ENCODE results near the gene NLGN2.

Gene NLGN2

GRCh38 chr17:7383371-7383741, 24.3 kb upstream of the NLGN2 start:
- no peak for TF ChIP-seq YY1 (IDR thresholded peaks at IDR 0.05; ENCODE audit: low read depth)

- TF ChIP-seq YY1 (IDR thresholded peaks at IDR 0.05; ENCODE audit: low read depth) (no peak), EP300 (IDR thresholded peaks at IDR 0.05; ENCODE audit: borderline replicate concordance) (no peak)
Observed at GRCh38 chr17:7383742-7384488, 23.7 kb upstream of the NLGN2 start.

DNA sequence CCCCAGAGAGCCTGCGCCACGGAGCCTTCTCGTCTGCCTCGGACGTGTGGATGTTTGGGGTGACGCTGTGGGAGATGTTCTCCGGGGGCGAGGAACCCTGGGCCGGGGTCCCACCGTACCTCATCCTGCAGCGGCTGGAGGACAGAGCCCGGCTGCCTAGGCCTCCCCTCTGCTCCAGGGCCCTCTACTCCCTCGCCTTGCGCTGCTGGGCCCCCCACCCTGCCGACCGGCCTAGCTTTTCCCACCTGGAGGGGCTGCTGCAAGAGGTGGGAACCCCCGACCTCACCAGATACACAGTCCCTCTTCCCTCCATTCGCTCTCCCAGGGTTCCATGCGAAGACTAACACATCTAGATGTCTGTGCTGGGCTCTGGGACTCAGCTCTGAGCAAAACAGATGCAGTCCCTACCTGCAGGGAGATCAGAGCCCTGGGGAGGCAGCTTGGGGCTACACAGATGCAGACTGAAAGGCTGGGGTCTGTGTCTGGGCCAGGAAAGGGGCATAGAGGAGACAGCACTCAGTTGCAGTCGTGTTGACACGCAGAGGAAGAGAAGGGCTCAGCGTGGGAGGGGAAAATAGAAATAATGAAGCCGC, 23.1 kb upstream of the NLGN2 start:
- TF ChIP-seq NFIC (IDR thresholded peaks at IDR 0.05) (no peak), CEBPB (IDR thresholded peaks at IDR 0.05) (no peak), TAF1 (IDR thresholded peaks at IDR 0.05; ENCODE audit: low read depth) (no peak)

- TF ChIP-seq EGR1 (IDR thresholded peaks at IDR 0.05) (no peak), TAF1 (IDR thresholded peaks at IDR 0.05; ENCODE audit: low read depth) (no peak), MAX (IDR thresholded peaks at IDR 0.05) (no peak), YY1 (IDR thresholded peaks at IDR 0.05; ENCODE audit: low read depth) (no peak), CREB1 (IDR thresholded peaks at IDR 0.05; ENCODE audit: low read depth) (no peak), TEAD4 (IDR thresholded peaks at IDR 0.05) (no peak)
Observed at GRCh38 chr17:7388856-7389255, 18.8 kb upstream of the NLGN2 start.

DNA sequence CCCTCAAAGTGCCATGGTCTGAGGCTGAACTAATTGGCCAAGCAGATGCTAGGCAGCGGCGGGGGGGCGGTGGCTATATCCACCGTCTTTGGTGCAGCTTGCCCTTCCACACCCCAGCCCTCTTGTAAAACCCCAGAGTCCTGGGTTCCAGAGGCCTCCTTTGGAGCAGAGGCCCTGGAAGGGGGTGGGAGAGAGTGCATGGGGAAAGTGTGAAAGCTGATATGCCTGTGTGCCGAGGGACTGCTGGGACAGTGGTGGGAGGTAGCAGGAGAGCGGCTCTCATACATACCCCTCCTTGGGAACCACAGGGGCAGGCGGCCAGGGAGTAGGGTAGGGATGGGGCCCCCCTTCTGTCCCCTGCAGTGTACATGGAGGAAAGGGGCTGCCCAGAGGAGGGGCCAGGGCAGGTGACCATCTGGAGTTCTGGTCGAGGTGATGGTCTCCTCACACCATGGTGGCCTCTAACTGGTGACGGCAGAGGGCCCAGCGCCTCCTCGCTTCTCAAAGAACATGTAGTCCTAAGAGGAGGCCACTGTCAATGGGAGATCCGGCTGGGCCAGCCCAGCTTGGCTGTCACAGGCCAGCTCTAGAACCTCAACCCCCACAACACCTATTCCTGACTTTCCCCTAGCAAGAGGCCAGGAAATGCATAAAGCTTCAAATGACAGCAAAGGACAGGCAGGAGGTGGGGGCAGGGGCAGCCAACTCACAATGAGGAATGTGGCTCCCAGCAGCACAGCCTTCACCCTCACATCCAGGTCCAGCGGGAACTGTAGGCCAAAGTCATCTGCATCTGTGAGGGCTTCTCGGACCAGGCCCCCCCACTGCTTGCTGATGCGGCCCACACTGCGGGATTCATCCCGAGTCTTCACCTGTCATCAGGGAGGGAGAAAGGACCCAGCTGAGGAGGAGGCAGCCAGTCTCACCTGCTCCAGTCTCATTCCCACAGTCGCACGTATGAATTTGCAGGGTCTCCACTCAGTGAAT, 17.4 kb upstream of the NLGN2 start:
- TF ChIP-seq, protein P1, sequence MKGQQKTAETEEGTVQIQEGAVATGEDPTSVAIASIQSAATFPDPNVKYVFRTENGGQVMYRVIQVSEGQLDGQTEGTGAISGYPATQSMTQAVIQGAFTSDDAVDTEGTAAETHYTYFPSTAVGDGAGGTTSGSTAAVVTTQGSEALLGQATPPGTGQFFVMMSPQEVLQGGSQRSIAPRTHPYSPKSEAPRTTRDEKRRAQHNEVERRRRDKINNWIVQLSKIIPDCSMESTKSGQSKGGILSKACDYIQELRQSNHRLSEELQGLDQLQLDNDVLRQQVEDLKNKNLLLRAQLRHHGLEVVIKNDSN (IDR thresholded peaks at IDR 0.05) = no peak
- TF ChIP-seq TCF12 (IDR thresholded peaks at IDR 0.05; ENCODE audit: low read depth) = no peak
- no peak for TF ChIP-seq ZBTB7A (IDR thresholded peaks at IDR 0.05; ENCODE audit: low read depth)
- no peak for TF ChIP-seq EGR1 (IDR thresholded peaks at IDR 0.05)
- TF ChIP-seq TEAD4 (IDR thresholded peaks at IDR 0.05) = no peak
- TF ChIP-seq RAD21 (IDR thresholded peaks at IDR 0.05; ENCODE audit: low read depth) = no peak
- TF ChIP-seq TAF1 (IDR thresholded peaks at IDR 0.05; ENCODE audit: low read depth) = no peak
- no peak for TF ChIP-seq NFIC (IDR thresholded peaks at IDR 0.05)
- TF ChIP-seq, protein P2, sequence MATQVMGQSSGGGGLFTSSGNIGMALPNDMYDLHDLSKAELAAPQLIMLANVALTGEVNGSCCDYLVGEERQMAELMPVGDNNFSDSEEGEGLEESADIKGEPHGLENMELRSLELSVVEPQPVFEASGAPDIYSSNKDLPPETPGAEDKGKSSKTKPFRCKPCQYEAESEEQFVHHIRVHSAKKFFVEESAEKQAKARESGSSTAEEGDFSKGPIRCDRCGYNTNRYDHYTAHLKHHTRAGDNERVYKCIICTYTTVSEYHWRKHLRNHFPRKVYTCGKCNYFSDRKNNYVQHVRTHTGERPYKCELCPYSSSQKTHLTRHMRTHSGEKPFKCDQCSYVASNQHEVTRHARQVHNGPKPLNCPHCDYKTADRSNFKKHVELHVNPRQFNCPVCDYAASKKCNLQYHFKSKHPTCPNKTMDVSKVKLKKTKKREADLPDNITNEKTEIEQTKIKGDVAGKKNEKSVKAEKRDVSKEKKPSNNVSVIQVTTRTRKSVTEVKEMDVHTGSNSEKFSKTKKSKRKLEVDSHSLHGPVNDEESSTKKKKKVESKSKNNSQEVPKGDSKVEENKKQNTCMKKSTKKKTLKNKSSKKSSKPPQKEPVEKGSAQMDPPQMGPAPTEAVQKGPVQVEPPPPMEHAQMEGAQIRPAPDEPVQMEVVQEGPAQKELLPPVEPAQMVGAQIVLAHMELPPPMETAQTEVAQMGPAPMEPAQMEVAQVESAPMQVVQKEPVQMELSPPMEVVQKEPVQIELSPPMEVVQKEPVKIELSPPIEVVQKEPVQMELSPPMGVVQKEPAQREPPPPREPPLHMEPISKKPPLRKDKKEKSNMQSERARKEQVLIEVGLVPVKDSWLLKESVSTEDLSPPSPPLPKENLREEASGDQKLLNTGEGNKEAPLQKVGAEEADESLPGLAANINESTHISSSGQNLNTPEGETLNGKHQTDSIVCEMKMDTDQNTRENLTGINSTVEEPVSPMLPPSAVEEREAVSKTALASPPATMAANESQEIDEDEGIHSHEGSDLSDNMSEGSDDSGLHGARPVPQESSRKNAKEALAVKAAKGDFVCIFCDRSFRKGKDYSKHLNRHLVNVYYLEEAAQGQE (IDR thresholded peaks at IDR 0.05; ENCODE audit: low read depth) = no peak
- TF ChIP-seq EP300 (IDR thresholded peaks at IDR 0.05; ENCODE audit: borderline replicate concordance) = no peak
- TF ChIP-seq FOXM1 (IDR thresholded peaks at IDR 0.05; ENCODE audit: borderline replicate concordance, low read depth) = no peak
- no peak for TF ChIP-seq MAX (IDR thresholded peaks at IDR 0.05)
- TF ChIP-seq YY1 (IDR thresholded peaks at IDR 0.05; ENCODE audit: low read depth) = no peak
- TF ChIP-seq CEBPB (IDR thresholded peaks at IDR 0.05) = no peak
- TF ChIP-seq CREB1 (IDR thresholded peaks at IDR 0.05; ENCODE audit: low read depth) = no peak

GRCh38 chr17:7391307-7391706, 16.3 kb upstream of the NLGN2 start:
- TF ChIP-seq MAX (IDR thresholded peaks at IDR 0.05) = no peak
- TF ChIP-seq CEBPB (IDR thresholded peaks at IDR 0.05) = no peak
- no peak for TF ChIP-seq NFIC (IDR thresholded peaks at IDR 0.05)
- no peak for TF ChIP-seq TEAD4 (IDR thresholded peaks at IDR 0.05)
- TF ChIP-seq EGR1 (IDR thresholded peaks at IDR 0.05) = no peak
- TF ChIP-seq ZBTB7A (IDR thresholded peaks at IDR 0.05; ENCODE audit: low read depth) = no peak
- TF ChIP-seq, protein P1 (IDR thresholded peaks at IDR 0.05) = no peak
- TF ChIP-seq FOXM1 (IDR thresholded peaks at IDR 0.05; ENCODE audit: borderline replicate concordance, low read depth) = no peak
- no peak for TF ChIP-seq TAF1 (IDR thresholded peaks at IDR 0.05; ENCODE audit: low read depth)
- TF ChIP-seq RAD21 (IDR thresholded peaks at IDR 0.05; ENCODE audit: low read depth) = no peak
- TF ChIP-seq, protein P2 (IDR thresholded peaks at IDR 0.05; ENCODE audit: low read depth) = no peak
